ENCODE results near the gene STK10. TPM values are rescaled to one million over a fixed set of nuclear protein-coding genes. Genes with fewer than 3 reads are reported as not detected.

STK10 gene
- total RNA-seq, 4 donors from 2014 or later = 3.3 to 24.6 (median 13.4) TPM

GRCh38 chr5:172010278-172010677 lies 177.7 kb downstream of the STK10 start:
- Histone ChIP-seq H3K36me3 (no peaks in the 10 kb centered on the region), H3K4me1 (peaks cover 0 to 5% of the 10 kb centered on the region in 2 donors), H3K9me3 (no peaks in the 10 kb centered on the region), H3K27me3 (no peaks in the 10 kb centered on the region), H3K4me3 (no peak overlapping the region), H3K27ac (no peak overlapping the region)
- TF ChIP-seq CTCF (IDR thresholded peaks at IDR 0.05) (no peak), POLR2A (IDR thresholded peaks at IDR 0.05) (no peak)
- no peak for DNase-seq
- intact Hi-C loops (cut with DNase I; ENCODE audit: low total_unique reads) = no loop called here

DNA sequence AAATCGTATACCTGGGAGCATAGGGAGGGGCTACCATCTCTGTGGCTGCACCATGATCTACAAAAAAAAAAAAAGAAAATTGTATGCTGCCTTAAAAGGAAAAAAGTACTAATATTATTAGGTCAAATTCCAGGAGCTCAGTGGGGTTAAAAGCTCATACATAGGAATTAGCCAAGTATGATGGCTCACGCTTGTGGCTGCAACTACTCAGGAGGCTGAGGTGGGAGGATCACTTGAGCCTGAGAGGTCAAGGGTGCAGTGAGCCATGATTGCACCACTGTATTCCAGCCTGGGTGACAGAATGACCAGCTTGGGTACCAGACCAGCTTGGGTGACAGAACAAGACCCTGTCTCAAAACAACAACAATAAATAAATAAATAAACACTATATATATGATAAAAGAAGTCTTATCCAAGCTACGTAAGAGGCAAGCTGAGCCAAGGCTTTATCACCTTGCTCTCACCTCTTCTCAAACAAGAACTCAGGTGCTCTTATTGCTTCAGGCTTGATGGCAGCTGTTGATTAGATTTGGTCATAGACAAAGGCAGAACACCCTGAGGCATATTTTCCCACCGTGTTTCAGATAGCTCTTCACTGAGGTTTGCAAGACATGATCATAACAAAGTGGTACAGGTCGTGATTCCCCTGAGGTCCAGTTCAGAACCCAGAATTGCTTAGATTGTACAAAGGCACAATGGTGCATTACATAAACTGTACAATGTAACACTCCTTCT lies 178.3 kb downstream of the STK10 start:
- no peak overlapping the region for H3K4me3 ChIP-seq
- H3K9me3 ChIP-seq = no peaks in the 10 kb centered on the region
- no peak overlapping the region for H3K27ac ChIP-seq
- H3K4me1 ChIP-seq = peaks cover 0 to 5% of the 10 kb centered on the region in 2 donors
- H3K27me3 ChIP-seq = no peaks in the 10 kb centered on the region
- no peak for DNase-seq
- intact Hi-C loops (cut with DNase I; ENCODE audit: low total_unique reads) = no loop called here
- no peaks in the 10 kb centered on the region for H3K36me3 ChIP-seq
- TF ChIP-seq POLR2A (IDR thresholded peaks at IDR 0.05) (no peak), CTCF (IDR thresholded peaks at IDR 0.05) (no peak)

DNA sequence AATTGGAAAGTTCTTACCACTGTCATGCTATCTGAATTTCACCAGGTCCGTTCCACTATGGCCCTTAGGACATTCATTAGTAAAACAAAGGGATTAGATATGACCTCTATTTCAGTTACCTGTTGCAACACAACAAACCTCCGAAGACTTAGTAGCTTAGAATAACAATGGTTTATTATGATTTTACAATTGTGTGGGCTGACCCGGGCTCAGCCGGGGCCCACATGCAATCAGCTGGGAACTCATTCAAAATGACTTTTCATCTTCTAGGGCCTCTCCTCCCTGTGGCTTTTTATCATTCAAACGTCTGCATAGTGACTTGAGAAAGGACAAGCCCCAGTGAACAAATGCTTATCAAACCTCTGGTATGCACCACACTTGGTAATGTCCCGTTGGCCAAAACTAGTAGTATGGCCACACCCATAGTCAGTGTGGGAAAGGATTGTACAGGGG lies 179.3 kb downstream of the STK10 start:
- no peak for DNase-seq
- no peak overlapping the region for H3K27ac ChIP-seq
- no peaks in the 10 kb centered on the region for H3K27me3 ChIP-seq
- no peaks in the 10 kb centered on the region for H3K9me3 ChIP-seq
- peaks cover 0 to 5% of the 10 kb centered on the region in 2 donors for H3K4me1 ChIP-seq
- no peak overlapping the region for H3K4me3 ChIP-seq
- intact Hi-C loops (cut with DNase I; ENCODE audit: low total_unique reads) = no loop called here
- no peaks in the 10 kb centered on the region for H3K36me3 ChIP-seq
- TF ChIP-seq CTCF (IDR thresholded peaks at IDR 0.05) = no peak
- no peak for TF ChIP-seq POLR2A (IDR thresholded peaks at IDR 0.05)

DNA sequence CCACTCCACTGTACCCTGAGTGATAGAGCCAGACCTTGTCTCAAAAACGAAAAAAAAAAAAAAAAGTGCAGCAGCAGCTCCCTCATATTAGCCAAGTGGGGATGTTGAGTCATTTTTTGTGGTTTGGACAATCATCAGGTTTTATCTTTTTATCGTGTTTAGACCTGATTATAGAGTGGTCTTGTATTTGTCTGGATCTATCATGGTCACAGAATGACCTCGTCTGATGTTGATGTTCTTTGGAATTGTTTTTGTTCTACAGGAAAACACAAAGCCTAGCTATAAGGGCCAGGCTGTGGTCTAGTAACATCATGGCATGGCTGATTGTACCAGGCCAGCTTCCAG lies 179.9 kb downstream of the STK10 start:
- Histone ChIP-seq H3K9me3 (no peaks in the 10 kb centered on the region), H3K4me1 (peaks cover 0 to 5% of the 10 kb centered on the region in 2 donors), H3K4me3 (no peak overlapping the region), H3K36me3 (no peaks in the 10 kb centered on the region), H3K27ac (no peak overlapping the region), H3K27me3 (no peaks in the 10 kb centered on the region)
- intact Hi-C loops (cut with DNase I; ENCODE audit: low total_unique reads) = no loop called here
- TF ChIP-seq POLR2A (IDR thresholded peaks at IDR 0.05) (no peak), CTCF (IDR thresholded peaks at IDR 0.05) (no peak)
- no peak for DNase-seq

- H3K4me1 ChIP-seq = peaks cover 0 to 9% of the 10 kb centered on the region in 2 donors
- H3K27ac ChIP-seq = peak overlapping the region; percentile 96 to 97
- peak overlapping the region; percentile 86 to 87 for H3K4me3 ChIP-seq
- H3K36me3 ChIP-seq = no peaks in the 10 kb centered on the region
- H3K9me3 ChIP-seq = no peaks in the 10 kb centered on the region
- peak in 1 of 2 donors; percentile 16 for DNase-seq
- TF ChIP-seq POLR2A (IDR thresholded peaks at IDR 0.05) = no peak
- TF ChIP-seq CTCF (IDR thresholded peaks at IDR 0.05) = no peak
- intact Hi-C loops (cut with DNase I; ENCODE audit: low total_unique reads) = no loop called here
- no peaks in the 10 kb centered on the region for H3K27me3 ChIP-seq
Measured at GRCh38 chr5:172007175-172008110, 180.6 kb downstream of the STK10 start.
